ES-I3 (cell line): ENCODE data around the gene ANKLE1.

ENCODE experiments used
- H3K36me3 ChIP-seq: 2 replicates; pipeline ENCODE4 v1.6.1; 2013; ENCODE audit warnings: mild to moderate bottlenecking, low read length, control low read depth, moderate library complexity; ENCODE audit not compliant: insufficient read depth
- H3K4me1 ChIP-seq: 2 replicates; pipeline ENCODE4 v1.6.1; 2013; ENCODE audit warnings: mild to moderate bottlenecking, control low read depth, low read length; ENCODE audit not compliant: insufficient read depth
- H3K9ac ChIP-seq: 2 replicates; pipeline ENCODE4 v1.6.1; 2013; ENCODE audit warnings: low read depth, mild to moderate bottlenecking, low read length, moderate library complexity
- H3K9me3 ChIP-seq: 2 replicates; pipeline ENCODE4 v1.6.1; 2013; ENCODE audit warnings: mild to moderate bottlenecking, low read length, moderate library complexity; ENCODE audit not compliant: control insufficient read depth, insufficient read depth

Gene ANKLE1

GRCh38 chr19:17303167-17303939 lies 21.7 kb downstream of the ANKLE1 start, which contains the start of gene ABHD8:
Gene ABHD8, minus strand, starts transcription at chr19:17303425. Its CDS starts 1,809 bp downstream, at chr19:17301616.
- peaks cover 7% of the 10 kb centered on the region; the same call in 1 of the 2 replicates for H3K4me1 ChIP-seq
- H3K9ac ChIP-seq: peak within 1 kb of the TSS; percentile 66
- H3K36me3 ChIP-seq: peaks cover 2% of the 10 kb centered on the region; the same call in 1 of the 2 replicates
- H3K9me3 ChIP-seq: no peaks in the 10 kb centered on the region; the same call in 1 of the 2 replicates

- H3K36me3 ChIP-seq: no peaks in the 10 kb centered on the region
- H3K9ac ChIP-seq: peak overlapping the region; percentile 20; the same call in 1 of the 2 replicates
- H3K9me3 ChIP-seq: no peaks in the 10 kb centered on the region
- peaks cover 7% of the 10 kb centered on the region; the same call in 1 of the 2 replicates for H3K4me1 ChIP-seq
Observed at GRCh38 chr19:17303940-17304267, 22.2 kb downstream of the ANKLE1 start.

- Histone ChIP-seq H3K9ac (0 out of 2 replicates have a peak overlapping the region, but pooled peaks have one; percentile 13), H3K4me1 (peaks cover 7% of the 10 kb centered on the region; the same call in 1 of the 2 replicates), H3K36me3 (no peaks in the 10 kb centered on the region), H3K9me3 (no peaks in the 10 kb centered on the region)
Observed at GRCh38 chr19:17304386-17305215, 22.9 kb downstream of the ANKLE1 start.

- peaks cover 7% of the 10 kb centered on the region; the same call in 1 of the 2 replicates for H3K4me1 ChIP-seq
- no peaks in the 10 kb centered on the region for H3K36me3 ChIP-seq
- H3K9ac ChIP-seq: 0 out of 2 replicates have a peak overlapping the region, but pooled peaks have one; percentile 13
Observed at GRCh38 chr19:17305216-17305516, 23.5 kb downstream of the ANKLE1 start.

GRCh38 chr19:17305517-17306284 lies 24.0 kb downstream of the ANKLE1 start, which contains the start of gene MRPL34:
Gene MRPL34, plus strand, starts transcription at chr19:17305872. Its CDS starts 21 bp downstream, at chr19:17305893.
- Histone ChIP-seq H3K36me3 (no peaks in the 10 kb centered on the region), H3K9ac (peak within 1 kb of the TSS; percentile 79), H3K4me1 (peaks cover 10% of the 10 kb centered on the region), H3K9me3 (no peaks in the 10 kb centered on the region)

More at GRCh38 chr19:17305216-17305516, 23.5 kb downstream of the ANKLE1 start:
- no peaks in the 10 kb centered on the region for H3K9me3 ChIP-seq

- H3K9me3 ChIP-seq: no peaks in the 10 kb centered on the region
- no peaks in the 10 kb centered on the region for H3K36me3 ChIP-seq
- H3K4me1 ChIP-seq: peaks cover 10% of the 10 kb centered on the region
- H3K9ac ChIP-seq: peak overlapping the region; percentile 79
Observed at GRCh38 chr19:17306285-17306714, 24.6 kb downstream of the ANKLE1 start.

- H3K4me1 ChIP-seq: peaks cover 20% of the 10 kb centered on the region
Observed at GRCh38 chr19:17307876-17308377, 26.2 kb downstream of the ANKLE1 start.

GRCh38 chr19:17309198-17309964 lies 27.7 kb downstream of the ANKLE1 start, which contains the start of gene DDA1:
Gene DDA1, plus strand, starts transcription at chr19:17309563. Its CDS starts 92 bp downstream, at chr19:17309655.
- Histone ChIP-seq H3K9me3 (no peaks in the 10 kb centered on the region), H3K36me3 (peaks cover 3% of the 10 kb centered on the region; the same call in 1 of the 2 replicates), H3K9ac (peak within 1 kb of the TSS; percentile 87), H3K4me1 (peaks cover 17% of the 10 kb centered on the region)

More at GRCh38 chr19:17307876-17308377, 26.2 kb downstream of the ANKLE1 start:
- H3K9ac ChIP-seq: no peak overlapping the region
- no peaks in the 10 kb centered on the region for H3K9me3 ChIP-seq
- H3K36me3 ChIP-seq: no peaks in the 10 kb centered on the region

- peak overlapping the region; percentile 87 for H3K9ac ChIP-seq
- H3K9me3 ChIP-seq: no peaks in the 10 kb centered on the region
- peaks cover 13% of the 10 kb centered on the region for H3K4me1 ChIP-seq
- H3K36me3 ChIP-seq: peaks cover 3% of the 10 kb centered on the region; the same call in 1 of the 2 replicates
Observed at GRCh38 chr19:17309965-17310461, 28.3 kb downstream of the ANKLE1 start.

- peaks cover 6% of the 10 kb centered on the region; the same call in 1 of the 2 replicates for H3K36me3 ChIP-seq
- H3K9me3 ChIP-seq: no peaks in the 10 kb centered on the region
- H3K4me1 ChIP-seq: peaks cover 13% of the 10 kb centered on the region
- H3K9ac ChIP-seq: no peak overlapping the region; the same call in 1 of the 2 replicates
Observed at GRCh38 chr19:17311455-17312188, 29.9 kb downstream of the ANKLE1 start.

GRCh38 chr19:17312189-17313113 lies 30.8 kb downstream of the ANKLE1 start:
- no peak overlapping the region; the same call in 1 of the 2 replicates for H3K9ac ChIP-seq

More at GRCh38 chr19:17312189-17313113, 30.8 kb downstream of the ANKLE1 start:
- Histone ChIP-seq H3K36me3 (peaks cover 6% of the 10 kb centered on the region; the same call in 1 of the 2 replicates), H3K9me3 (no peaks in the 10 kb centered on the region), H3K4me1 (peaks cover 13% of the 10 kb centered on the region)
